Activated CD8-positive, alpha-beta memory T cell treated with anti-CD3 and anti-CD28 coated beads for 36 hours (primary cell): ENCODE data around the gene TMC1. TPM values are rescaled to one million over a fixed set of nuclear protein-coding genes. Genes with fewer than 3 reads are reported as not detected.

Experiments used
- CTCF ChIA-PET: fragments of 350-600 bp; sonication (Branson Sonifier 250); formaldehyde crosslinking; loops from one replicate; lab custom pipeline; 2021; ENCODE audit warnings: antibody characterized with exemption; lab: Charles Lee
- POLR2A ChIA-PET: fragments of 350-600 bp; sonication (Branson Sonifier 250); formaldehyde crosslinking; loops from one replicate; lab custom pipeline; 2021; ENCODE audit warnings: antibody characterized with exemption; lab: Charles Lee
- total RNA-seq, 2 experiments: library from RNA; stranded (reverse); gene quantifications; one replicate each; pipeline ENCODE4 v1.2.3, GENCODE V29; 2021

The TMC1 gene
- total RNA-seq, 2 experiments from 2014 or later = not detected

GRCh38 chr9:72563806-72564205 is 42.4 kb downstream of the TMC1 start:
- CTCF ChIA-PET = no interaction called here
- POLR2A ChIA-PET = no interaction called here

DNA sequence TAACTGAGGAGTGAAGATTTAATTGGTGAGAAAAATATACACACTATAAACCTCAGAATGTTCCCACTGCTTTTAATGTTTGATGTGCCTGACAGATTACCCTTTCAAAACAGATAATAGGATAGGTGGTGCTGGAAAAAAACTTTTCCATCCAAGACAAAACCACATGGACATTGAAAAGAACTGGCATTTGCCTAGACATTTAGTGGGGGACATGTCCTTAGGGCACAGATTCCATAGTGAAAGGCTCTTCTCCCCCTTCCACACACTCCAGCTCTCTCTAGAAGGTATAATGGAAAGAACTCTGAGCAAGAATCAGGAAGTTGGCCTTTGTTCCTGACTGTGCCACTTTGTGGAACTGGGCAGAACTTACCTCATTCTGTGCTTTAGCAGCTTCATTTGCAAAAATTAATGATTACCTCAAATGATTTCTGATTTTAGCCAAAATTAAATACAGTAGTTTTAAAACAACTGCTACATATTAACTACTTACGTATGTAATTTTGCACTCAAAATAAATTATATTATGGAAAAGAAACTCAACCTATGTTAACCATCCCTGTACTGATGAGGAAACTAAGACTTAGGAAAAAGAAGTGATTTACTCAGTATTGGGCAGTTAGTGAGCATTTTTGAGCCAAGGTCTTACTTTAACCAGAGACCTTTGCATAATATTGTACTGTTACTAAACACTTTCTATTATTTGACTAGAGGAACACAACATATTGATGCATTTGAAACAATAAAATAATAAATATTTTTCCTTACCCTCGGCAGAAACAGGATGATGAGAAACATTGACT is 43.3 kb downstream of the TMC1 start:
- POLR2A ChIA-PET = no interaction called here
- CTCF ChIA-PET = interaction anchor here (0.6 kb wide), 1 partner anchor 636 kb away, joined by 5 read pairs; no protein-coding TSS in a partner anchor

DNA sequence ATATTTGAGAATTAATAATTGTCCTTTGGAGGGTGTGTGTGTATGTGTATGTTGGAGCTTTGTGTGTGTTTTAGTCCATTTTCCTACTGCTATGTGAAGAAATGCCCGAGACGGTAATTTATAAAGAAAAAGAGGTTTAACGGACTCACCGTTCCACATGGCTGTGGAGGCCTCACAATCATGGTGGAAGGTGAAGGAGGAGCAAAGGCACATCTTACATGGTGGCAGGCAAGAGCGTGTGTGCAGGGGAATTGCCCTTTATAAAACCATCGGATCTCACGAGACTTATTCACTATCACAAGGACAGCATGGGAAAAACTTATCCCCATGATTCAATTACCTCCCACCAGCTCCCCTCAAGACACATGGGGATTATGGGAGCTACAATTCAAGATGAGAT is 44.1 kb downstream of the TMC1 start:
- ChIA-PET POLR2A (no interaction called here), CTCF (no interaction called here)

DNA sequence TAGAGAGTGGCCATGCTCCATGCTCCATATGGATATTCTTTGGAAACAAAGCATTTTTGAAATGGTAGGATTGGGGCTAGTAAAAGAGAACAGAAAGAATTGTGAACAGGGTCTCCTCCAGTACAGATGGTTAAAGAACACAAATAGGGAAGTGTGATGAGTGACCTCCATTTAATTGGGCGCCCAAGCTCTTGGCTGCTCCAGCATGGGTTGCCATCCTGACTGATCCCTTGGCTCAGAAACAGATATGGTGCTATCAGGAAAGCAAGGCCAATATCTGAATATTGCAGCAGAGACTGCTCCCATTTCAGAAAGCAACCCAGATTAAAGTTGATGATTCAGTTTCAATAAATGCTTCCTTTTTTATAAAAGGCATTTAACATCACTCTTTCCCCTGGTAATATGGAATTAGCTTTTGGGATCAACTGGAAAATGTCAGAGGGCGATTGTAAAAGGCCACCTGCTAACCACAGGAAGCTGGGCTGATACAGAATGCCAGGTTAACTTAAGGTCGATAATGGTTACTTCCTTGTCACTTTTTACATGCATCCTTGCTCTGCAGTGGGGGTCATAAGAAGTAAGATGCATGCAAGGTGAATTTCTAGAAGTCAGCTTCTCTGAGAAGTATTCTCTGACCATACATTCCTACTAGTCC is 52.9 kb downstream of the TMC1 start:
- CTCF ChIA-PET = interaction anchor here (0.7 kb wide), 1 partner anchor 294 kb away, joined by 3 read pairs; no protein-coding TSS in a partner anchor

GRCh38 chr9:72575666-72576065 is 54.3 kb downstream of the TMC1 start:
- ChIA-PET POLR2A (no interaction called here), CTCF (no interaction called here)

More for the DNA sequence above, 52.9 kb downstream of the TMC1 start:
- POLR2A ChIA-PET = no interaction called here

GRCh38 chr9:72576087-72576486 is 54.7 kb downstream of the TMC1 start:
- CTCF ChIA-PET = no interaction called here
- POLR2A ChIA-PET = no interaction called here

DNA sequence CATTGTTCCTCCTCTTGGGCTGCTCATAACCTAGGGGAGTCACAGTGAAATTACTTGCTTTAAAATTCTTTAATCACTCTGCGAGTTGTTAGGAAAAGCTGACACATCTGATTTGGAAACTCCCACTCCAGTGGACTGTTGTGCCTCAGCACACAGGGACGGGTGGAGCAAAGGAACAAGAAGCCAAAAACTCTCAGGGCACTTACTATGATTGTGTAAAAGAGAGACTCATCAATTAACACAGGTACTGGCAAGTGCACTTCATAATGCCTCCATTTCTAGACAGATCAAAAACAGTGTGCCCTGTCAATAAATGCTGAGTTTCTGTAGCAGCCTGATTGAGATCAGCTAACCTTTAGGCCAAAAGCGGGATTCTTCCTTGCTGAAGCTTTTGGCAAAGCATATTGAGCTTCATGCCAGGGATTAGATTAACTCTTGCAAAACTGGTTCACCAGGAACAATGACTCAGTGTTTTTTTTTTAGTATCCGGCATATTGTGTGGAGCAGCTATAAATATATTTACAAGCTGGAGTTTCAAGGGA is 55.9 kb downstream of the TMC1 start:
- CTCF ChIA-PET = no interaction called here

DNA sequence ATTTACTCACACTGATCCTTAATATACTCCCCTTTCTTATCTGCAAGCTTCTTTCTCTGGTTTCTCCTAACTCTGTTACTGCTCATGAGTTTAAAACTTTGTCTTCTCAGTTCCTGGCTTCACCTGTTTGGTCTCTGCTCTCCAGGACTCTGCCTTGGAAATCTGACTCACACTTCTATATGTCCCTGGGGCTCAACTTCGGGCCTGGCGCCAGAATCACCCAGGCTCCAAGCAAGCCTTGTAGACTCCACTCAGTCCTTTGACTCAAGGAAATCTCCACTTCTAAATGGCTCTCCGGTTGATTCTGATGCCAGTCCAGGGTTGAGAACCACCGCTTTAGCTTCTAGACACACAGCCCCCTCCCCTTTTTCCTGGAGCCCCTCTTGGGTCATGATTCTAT is 57.8 kb downstream of the TMC1 start:
- ChIA-PET POLR2A (no interaction called here), CTCF (no interaction called here)

More for the DNA sequence above, 55.9 kb downstream of the TMC1 start:
- POLR2A ChIA-PET = no interaction called here

DNA sequence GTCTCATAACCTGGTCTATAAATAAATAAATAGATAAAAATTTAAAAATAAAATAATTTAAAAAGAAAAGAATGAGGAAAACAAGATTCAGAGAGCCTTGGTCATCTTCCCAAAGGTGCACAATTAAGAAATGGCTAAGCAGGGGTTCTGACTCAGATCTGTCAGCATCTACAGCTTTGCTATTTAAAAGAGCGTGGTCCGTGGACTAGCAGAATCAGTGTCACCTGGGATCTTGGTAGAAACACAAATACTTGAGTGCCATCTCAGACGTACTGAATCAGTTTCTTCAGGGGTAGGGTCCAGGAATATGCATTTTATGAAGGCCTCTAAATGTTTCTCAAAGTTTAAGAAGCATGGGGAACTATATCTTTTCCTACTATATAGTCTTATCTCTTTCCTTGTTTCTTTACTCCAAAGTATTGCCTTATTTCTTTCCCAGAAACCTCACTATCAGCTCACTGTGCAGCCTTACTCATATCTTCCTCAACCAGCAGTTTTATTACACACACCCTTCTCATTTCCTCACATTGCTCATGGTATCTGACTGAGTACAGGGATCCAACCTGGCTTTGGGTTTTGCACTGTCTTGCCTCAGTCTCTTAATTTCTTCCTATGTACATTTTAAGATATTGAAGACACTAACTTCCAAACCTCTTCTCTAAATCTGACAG is 58.6 kb downstream of the TMC1 start:
- POLR2A ChIA-PET = no interaction called here

DNA sequence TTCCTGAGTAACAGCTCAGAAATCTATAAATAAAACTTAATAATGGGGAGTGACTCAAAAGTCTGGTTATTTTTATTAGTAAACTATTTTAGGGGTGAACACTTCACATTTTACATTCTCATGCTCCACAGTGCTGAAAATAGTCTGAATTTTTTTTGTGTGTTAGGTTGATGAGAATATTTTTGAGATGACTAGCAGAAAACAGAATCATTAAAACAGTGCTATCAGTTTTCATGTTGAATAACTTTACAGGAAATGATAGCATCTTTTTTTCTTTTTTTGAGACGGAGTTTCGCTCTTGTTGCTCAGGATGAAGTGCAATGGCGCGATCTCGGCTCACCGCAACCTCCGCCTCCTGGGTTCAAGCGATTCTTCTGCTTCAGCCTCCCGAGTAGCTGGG is 60.3 kb downstream of the TMC1 start:
- ChIA-PET POLR2A (no interaction called here), CTCF (no interaction called here)

More for the DNA sequence above, 58.6 kb downstream of the TMC1 start:
- CTCF ChIA-PET = no interaction called here

GRCh38 chr9:72583370-72583769 is 62.0 kb downstream of the TMC1 start:
- POLR2A ChIA-PET = no interaction called here
- CTCF ChIA-PET = no interaction called here

GRCh38 chr9:72586388-72587130 is 65.2 kb downstream of the TMC1 start:
- ChIA-PET POLR2A (no interaction called here), CTCF (no interaction called here)

DNA sequence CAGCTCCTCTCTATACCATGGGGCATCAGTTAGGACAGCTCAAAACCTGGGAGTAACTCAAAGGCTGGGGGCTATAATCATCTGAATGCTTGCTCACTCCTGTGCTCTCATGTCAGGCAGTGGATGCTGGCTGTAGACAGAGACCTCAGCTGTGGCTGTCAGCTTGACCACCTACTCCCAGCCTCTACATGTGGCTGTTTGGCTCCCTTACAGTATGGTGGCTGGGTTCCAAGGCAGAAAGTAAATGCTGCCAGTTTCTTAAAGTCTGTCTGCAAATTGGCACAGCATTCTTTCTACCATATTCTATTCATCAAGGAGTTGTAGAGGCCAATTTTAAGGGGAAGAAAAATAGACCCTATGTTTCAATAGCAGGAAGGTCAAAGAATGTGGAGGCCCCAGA is 66.9 kb downstream of the TMC1 start:
- POLR2A ChIA-PET = no interaction called here
- CTCF ChIA-PET = no interaction called here

DNA sequence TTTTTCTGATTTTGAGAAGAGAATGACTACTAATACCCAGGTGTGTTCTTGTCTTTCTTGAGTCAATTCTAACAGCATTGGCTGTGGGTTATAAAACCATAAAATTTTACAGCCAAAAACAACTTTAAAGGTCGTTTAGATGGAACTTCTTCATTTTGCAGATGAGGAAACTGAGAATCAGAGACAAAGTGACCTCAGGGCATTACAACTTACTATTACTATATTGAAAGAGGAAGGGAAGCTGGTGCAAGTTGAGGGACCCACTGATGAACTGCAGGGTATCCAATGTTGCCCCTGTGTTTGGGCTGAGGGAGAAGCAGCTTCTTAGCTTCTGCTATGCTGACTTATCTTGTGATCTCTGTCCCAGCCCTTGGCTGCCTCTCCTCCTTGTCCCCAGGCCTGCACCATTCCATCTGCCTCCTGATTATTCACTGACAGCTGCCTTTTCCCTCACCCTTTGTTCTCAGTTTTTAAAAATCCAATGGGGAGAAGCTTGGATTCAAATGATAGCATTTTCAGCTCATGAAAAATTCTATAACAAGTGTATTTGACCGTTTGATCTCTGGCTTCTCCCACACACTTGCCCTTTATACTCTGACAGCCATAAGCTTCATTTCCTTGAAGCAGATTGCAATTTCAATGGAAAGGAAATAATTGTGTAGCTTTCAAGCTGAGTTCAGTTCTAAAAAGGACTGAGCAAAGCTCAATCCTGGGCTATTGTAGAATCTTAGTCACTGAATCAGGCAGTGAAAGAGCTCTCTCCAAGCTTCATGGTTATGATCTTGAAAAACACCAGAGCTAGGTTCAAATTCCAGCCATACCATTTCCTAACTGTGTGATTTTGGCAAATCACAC is 68.5 kb downstream of the TMC1 start:
- POLR2A ChIA-PET = interaction anchor here (0.8 kb wide), 1 partner anchor 48 kb away, joined by 4 read pairs; no protein-coding TSS in a partner anchor
- CTCF ChIA-PET = interaction anchor here (1.3 kb wide), 1 partner anchor 309 kb away, joined by 4 read pairs; no protein-coding TSS in a partner anchor

GRCh38 chr9:72590824-72591223 is 69.4 kb downstream of the TMC1 start:
- POLR2A ChIA-PET = no interaction called here
- CTCF ChIA-PET = interaction anchor here (2.8 kb wide), 1 partner anchor 310 kb away, joined by 16 read pairs; no protein-coding TSS in a partner anchor

DNA sequence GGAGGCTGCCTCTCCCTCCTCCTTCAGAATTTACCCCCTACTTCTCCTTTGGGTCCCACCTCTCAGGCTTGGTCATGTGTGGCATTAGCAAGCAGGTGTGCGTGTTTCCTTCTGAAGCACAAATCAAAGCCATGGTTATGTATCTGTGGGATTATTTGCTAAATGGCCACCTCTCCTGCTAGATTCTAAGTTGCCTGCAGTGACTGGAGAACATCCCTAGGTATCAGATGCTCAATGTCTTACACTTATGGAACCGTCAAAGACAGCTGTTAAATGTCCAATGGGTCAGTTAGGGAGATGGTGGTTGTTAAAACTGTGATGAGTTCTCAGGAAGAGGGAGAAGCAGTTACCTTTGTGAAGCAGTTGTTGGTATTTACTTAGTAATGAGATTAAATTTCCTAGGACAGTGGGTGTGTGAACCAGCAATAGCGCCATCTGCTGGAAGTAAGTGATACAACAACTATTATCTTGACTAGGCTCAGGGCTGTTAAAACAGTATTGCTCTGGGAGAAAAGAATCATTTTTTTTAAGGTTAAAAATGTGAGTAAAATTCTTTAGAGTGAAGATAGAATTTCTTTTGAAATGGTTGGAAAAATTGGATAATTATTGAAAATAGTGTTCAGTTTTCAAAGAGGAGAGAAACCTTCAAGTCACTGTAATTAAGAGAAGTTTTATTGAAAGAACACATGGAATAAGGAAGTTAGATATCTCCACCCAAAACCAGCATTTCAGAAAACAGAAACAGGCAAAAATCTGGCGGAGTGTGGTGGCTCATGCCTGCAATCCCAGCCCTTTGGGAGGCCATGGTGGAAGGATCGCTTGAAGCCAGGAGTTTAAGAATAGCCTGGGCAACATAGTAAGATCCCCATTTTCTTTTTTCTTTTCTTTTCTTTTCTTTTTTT is 71.3 kb downstream of the TMC1 start:
- CTCF ChIA-PET = interaction anchor here (0.5 to 2.8 kb wide), 8 partner anchors 9 to 910 kb away, joined by 3 to 16 read pairs (median 3); no protein-coding TSS in a partner anchor
- POLR2A ChIA-PET = no interaction called here
